Common myeloid progenitor, CD34-positive (primary cell): ENCODE measurements around the gene P2RY10.
"Not testable (repeated sequence)": the region's sequence is repeated elsewhere in the genome, so short reads cannot be mapped to it uniquely, and the experiment has no call there.

Experiments used
- CTCF ChIA-PET: fragments of 350-600 bp; sonication (Branson Sonifier 250); formaldehyde crosslinking; loops from one replicate; lab custom pipeline; 2021; ENCODE audit warnings: antibody characterized with exemption; lab: Charles Lee
- POLR2A ChIA-PET: fragments of 350-600 bp; sonication (Branson Sonifier 250); formaldehyde crosslinking; loops from one replicate; lab custom pipeline; 2021; ENCODE audit warnings: antibody characterized with exemption; lab: Charles Lee
- DNase-seq, 3 donors: peaks; one replicate each; pipeline versions ENCODE4 v3.0.0 to v3.0.0-alpha.2; 2013
- H3K27ac ChIP-seq, 2 experiments: 1 replicate in 1 of 2; 2 replicates in 1 of 2; pipeline ENCODE4 v1.7.0; 2013; ENCODE audit warnings: inconsistent platforms in 2 of 2, low read length in 2 of 2, mild to moderate bottlenecking in 2 of 2, low read depth in 1 of 2, moderate library complexity in 1 of 2; ENCODE audit not compliant: severe bottlenecking in 2 of 2, insufficient read depth in 1 of 2, poor library complexity in 1 of 2
- H3K27me3 ChIP-seq, 5 experiments: replicated peaks in 2 of 5; 1 replicate in 3 of 5; 2 replicates in 2 of 5; pipeline versions ENCODE4 v1.6.1 to v1.7.0; 2013; ENCODE audit warnings: low read length in 4 of 5, mild to moderate bottlenecking in 2 of 5, moderate library complexity in 2 of 5, inconsistent platforms in 1 of 5; ENCODE audit not compliant: insufficient read depth in 5 of 5, control insufficient read depth in 4 of 5
- H3K36me3 ChIP-seq, 4 experiments: 1 replicate in 2 of 4; 2 replicates in 2 of 4; pipeline versions ENCODE4 v1.6.1 to v1.7.0; 2013; ENCODE audit warnings: low read length in 3 of 4, control low read depth in 1 of 4, mild to moderate bottlenecking in 1 of 4; ENCODE audit not compliant: control insufficient read depth in 4 of 4, insufficient read depth in 4 of 4
- H3K4me1 ChIP-seq, 4 experiments: 1 replicate in 3 of 4; 2 replicates in 1 of 4; pipeline versions ENCODE4 v1.6.1 to v1.7.1; 2013; ENCODE audit warnings: low read length in 3 of 4, mild to moderate bottlenecking in 3 of 4, control low read depth in 1 of 4, inconsistent platforms in 1 of 4, moderate library complexity in 1 of 4; ENCODE audit not compliant: control insufficient read depth in 4 of 4, insufficient read depth in 4 of 4; ENCODE audit errors: control extremely low read depth in 1 of 4
- H3K4me3 ChIP-seq, 7 experiments: 1 replicate in 4 of 7; 2 replicates in 3 of 7; pipeline versions ENCODE4 v1.5.1 to v1.7.0; 2013; ENCODE audit warnings: mild to moderate bottlenecking in 7 of 7, low read length in 6 of 7, moderate library complexity in 6 of 7, inconsistent platforms in 2 of 7, low read depth in 2 of 7, control low read depth in 1 of 7; ENCODE audit not compliant: insufficient read depth in 4 of 7, control insufficient read depth in 1 of 7; ENCODE audit errors: extremely low read depth in 1 of 7
- H3K9me3 ChIP-seq, 5 experiments: 1 replicate in 4 of 5; 2 replicates in 1 of 5; pipeline versions ENCODE4 v1.6.1 to v1.7.1; 2013; ENCODE audit warnings: low read length in 4 of 5, mild to moderate bottlenecking in 2 of 5, inconsistent platforms in 1 of 5, low read depth in 1 of 5, moderate library complexity in 1 of 5; ENCODE audit not compliant: control insufficient read depth in 4 of 5, insufficient read depth in 2 of 5; ENCODE audit errors: control extremely low read depth in 1 of 5
- WGBS: methylation state at CpG from one replicate; pipeline ENCODE4 v1.1.5; 2013; ENCODE audit not compliant: insufficient coverage; 5-methylcytosine and 5-hydroxymethylcytosine counted together

The P2RY10 gene

GRCh38 chrX:78964598-78964997 lies 19.4 kb downstream of the P2RY10 start:
- Histone ChIP-seq H3K4me3 (no peak overlapping the region), H3K36me3 (no peaks in the 10 kb centered on the region), H3K27me3 (no peaks in the 10 kb centered on the region), H3K27ac (no peak overlapping the region), H3K4me1 (no peaks in the 10 kb centered on the region), H3K9me3 (peaks cover 0 to 3% (median 0%) of the 10 kb centered on the region in 5 experiments)
- WGBS = 76% methylated on average over 2 of the region's 3 CpGs
- POLR2A ChIA-PET = no interaction called here
- CTCF ChIA-PET = no interaction called here
- no peak for DNase-seq

GRCh38 chrX:78979789-78980464 lies 34.7 kb downstream of the P2RY10 start:
- H3K36me3 ChIP-seq = no peaks in the 10 kb centered on the region
- no peaks in the 10 kb centered on the region for H3K4me1 ChIP-seq
- no peaks in the 10 kb centered on the region for H3K9me3 ChIP-seq
- ChIA-PET CTCF (no interaction called here), POLR2A (no interaction called here)
- no peak overlapping the region for H3K4me3 ChIP-seq
- peak; percentile 4 to 65 (median 47) for DNase-seq
- no peak overlapping the region for H3K27ac ChIP-seq
- 40% methylated on average over 1 of the region's 4 CpGs for WGBS
- no peaks in the 10 kb centered on the region for H3K27me3 ChIP-seq

DNA sequence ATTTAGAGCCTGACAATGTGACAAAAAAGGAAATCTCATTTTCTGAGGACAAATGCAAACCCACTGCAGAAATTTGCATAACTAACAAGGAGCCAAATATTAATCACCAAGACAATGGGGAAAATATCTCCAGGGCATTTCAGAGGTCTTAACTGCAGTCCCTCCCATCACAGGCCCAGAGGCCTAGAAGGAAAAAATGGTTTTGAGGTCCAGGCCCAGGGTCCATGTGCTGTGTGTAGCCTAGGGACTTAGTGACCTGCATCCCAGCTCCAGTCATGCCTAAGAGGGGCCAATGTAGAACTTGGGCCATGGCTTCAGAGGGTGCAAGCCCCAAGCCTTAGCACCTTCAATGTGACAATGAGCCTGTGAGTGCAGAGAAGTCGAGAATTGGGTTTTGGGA lies 44.2 kb downstream of the P2RY10 start:
- peaks cover 0 to 3% (median 0%) of the 10 kb centered on the region in 5 experiments for H3K9me3 ChIP-seq
- ChIA-PET CTCF (no interaction called here), POLR2A (no interaction called here)
- H3K27me3 ChIP-seq = no peaks in the 10 kb centered on the region
- H3K4me1 ChIP-seq = no peaks in the 10 kb centered on the region
- H3K4me3 ChIP-seq = no peak overlapping the region
- DNase-seq = no peak
- H3K36me3 ChIP-seq = no peaks in the 10 kb centered on the region
- WGBS = 75% methylated on average over 1 of the region's 1 CpG
- no peak overlapping the region for H3K27ac ChIP-seq

DNA sequence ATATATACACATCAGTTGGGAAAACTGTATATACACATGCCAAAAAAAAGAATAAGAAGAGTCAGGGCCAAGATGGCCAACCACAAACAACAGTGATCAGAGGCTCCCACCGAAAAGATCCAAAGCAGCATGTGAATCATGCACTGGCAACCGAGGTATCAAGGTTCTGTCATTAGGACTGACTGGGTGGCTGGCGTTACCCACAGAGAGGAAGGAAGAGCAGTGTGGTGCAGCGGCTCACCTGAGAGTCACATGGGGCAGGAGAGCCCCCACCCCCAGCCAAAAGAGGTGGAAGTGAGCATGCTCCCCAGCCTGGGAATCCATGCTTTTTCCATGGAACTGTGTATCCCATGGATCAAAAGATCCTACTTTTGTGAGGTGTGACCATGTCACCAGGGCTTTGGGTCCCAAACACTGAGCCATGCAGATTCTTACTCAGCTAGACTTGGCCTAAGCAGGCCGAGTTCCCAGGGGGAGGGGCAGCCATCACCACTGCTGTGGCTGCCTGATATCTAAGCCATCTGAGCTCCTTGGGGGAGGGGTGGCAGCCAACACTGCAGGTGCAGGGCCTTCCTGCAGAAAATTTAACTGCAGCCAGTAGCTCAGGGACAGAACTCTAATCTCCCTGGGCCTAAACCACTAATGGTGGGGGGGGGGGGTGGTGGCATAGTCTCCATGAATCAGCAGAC lies 52.8 kb downstream of the P2RY10 start:
- H3K27ac ChIP-seq = no peak overlapping the region
- no peaks in the 10 kb centered on the region for H3K9me3 ChIP-seq
- 84% methylated on average over 5 of the region's 5 CpGs for WGBS
- ChIA-PET CTCF (no interaction called here), POLR2A (no interaction called here)
- peak in 1 of 3 donors; percentile 10 for DNase-seq
- H3K4me1 ChIP-seq = no peaks in the 10 kb centered on the region
- no peak overlapping the region for H3K4me3 ChIP-seq
- H3K27me3 ChIP-seq = peaks cover 0 to 2% (median 0%) of the 10 kb centered on the region in 5 experiments
- H3K36me3 ChIP-seq = no peaks in the 10 kb centered on the region

DNA sequence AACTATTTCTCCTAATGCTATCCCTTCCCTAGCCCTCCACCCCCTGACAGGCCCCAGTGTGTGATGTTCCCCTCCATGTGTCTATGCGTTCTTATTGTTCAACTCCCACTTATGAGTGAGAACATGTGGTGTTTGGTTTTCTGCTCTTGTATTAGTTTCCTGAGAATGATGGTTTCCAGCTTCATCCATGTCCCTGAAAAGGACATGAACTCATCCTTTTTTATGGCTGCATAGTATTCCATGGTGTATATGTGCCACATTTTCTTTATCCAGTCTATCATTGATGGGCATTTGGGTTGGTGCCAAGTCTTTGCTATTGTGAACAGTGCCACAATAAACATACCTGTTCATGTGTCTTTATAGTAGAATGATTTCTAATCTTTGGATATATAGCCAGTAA lies 62.3 kb downstream of the P2RY10 start:
- no CpG with 5 or more reads among the region's 1 CpG for WGBS
- POLR2A ChIA-PET = not testable (repeated sequence)

More for the DNA sequence above, 62.3 kb downstream of the P2RY10 start:
- H3K4me3 ChIP-seq, H3K27ac ChIP-seq, DNase-seq, H3K9me3 ChIP-seq, H3K27me3 ChIP-seq, H3K4me1 ChIP-seq, CTCF ChIA-PET, H3K36me3 ChIP-seq: not testable (repeated sequence)
